Stomach (tissue), 9 donors: ENCODE measurements around the gene PP2D1. TPM values are rescaled to one million over a fixed set of nuclear protein-coding genes. Genes with fewer than 3 reads are reported as not detected.
A peak's percentile ranks its signal among the peaks of the same experiment; 100 is the strongest.

Experiments used
- DNase-seq, 2 donors: peaks; one replicate each; pipeline versions ENCODE4 v3.0.0 to v3.0.0-alpha.2; 2013 to 2019
- H3K27ac ChIP-seq, 5 donors: fragments of 200-600 bp in 4 of 5; sonication (generic) in 4 of 5; one replicate each; pipeline ENCODE4 v1.5.1; 2013 to 2019; ENCODE audit warnings: mild to moderate bottlenecking in 1 of 5, moderate library complexity in 1 of 5
- H3K27me3 ChIP-seq, 3 donors: fragments of 200-600 bp; sonication (generic); one replicate each; pipeline ENCODE4 v1.5.1; 2017 to 2019; ENCODE audit warnings: mixed run types in 1 of 3
- H3K36me3 ChIP-seq, 4 donors: fragments of 200-600 bp; sonication (generic); 1 replicate in 3 of 4; 2 replicates in 1 of 4; pipeline ENCODE4 v1.5.1; 2016 to 2019
- H3K4me1 ChIP-seq, 4 donors: fragments of 200-600 bp; sonication (generic); one replicate each; pipeline ENCODE4 v1.5.1; 2016 to 2019
- H3K4me3 ChIP-seq, 4 donors: fragments of 200-600 bp; sonication (generic) in 3 of 4; one replicate each; pipeline ENCODE4 v1.5.1; 2016 to 2019; ENCODE audit warnings: mild to moderate bottlenecking in 1 of 4
- H3K9me3 ChIP-seq, 4 donors: fragments of 200-600 bp; sonication (generic); one replicate each; pipeline ENCODE4 v1.5.1; 2016 to 2019
- EP300 ChIP-seq: sonication (generic); formaldehyde crosslinking; IDR thresholded peaks from one replicate; pipeline ENCODE4 v1.6.1; 2017; ENCODE audit warnings: antibody characterized with exemption
- POLR2A ChIP-seq, 4 donors: fragments of 450-650 bp; IDR thresholded peaks; one replicate each; pipeline ENCODE4 v1.6.1; 2016; ENCODE audit warnings: antibody characterized with exemption in 4 of 4, control low read depth in 2 of 4, mild to moderate bottlenecking in 1 of 4, moderate library complexity in 1 of 4
- POLR2AphosphoS5 ChIP-seq, 3 donors: sonication (generic); formaldehyde crosslinking; IDR thresholded peaks; one replicate each; pipeline ENCODE4 v1.6.1; 2016; ENCODE audit warnings: antibody characterized with exemption in 3 of 3
- WGBS, 5 donors: extraction: QIAGEN DNeasy Blood & Tissue Kit in 3 of 5; methylation state at CpG; one replicate each; pipeline versions ENCODE4 v1.1.5 to v1.1.7; 2013 to 2018; 5-methylcytosine and 5-hydroxymethylcytosine counted together
- intact Hi-C: fragments of 100-400 bp; cut with DNase I; formaldehyde crosslinking; loops from one replicate; pipeline ENCODE4 v1.15.1; 2023; ENCODE audit warnings: low total_unique reads
- polyA plus RNA-seq, 3 donors: library from polyadenylated mRNA; stranded (reverse); fragments of 200-250 nt; gene quantifications; one replicate each; pipeline ENCODE4 v1.2.3, GENCODE V29; 2013
- total RNA-seq, 5 donors: library from RNA; depleted of rRNA; stranded (reverse); fragments of >200 nt; gene quantifications; one replicate each; pipeline versions ENCODE4 v1.1.0 to v1.2.3, GENCODE V29; 2014 to 2016
- TF ChIP-seq, protein P1 (sequence below), 7 experiments: fragments of 450-650 bp in 4 of 7; fragments of 200-600 bp in 3 of 7; sonication (generic) in 3 of 7; IDR thresholded peaks; one replicate each; pipeline ENCODE4 v1.5.1; 2016 to 2019; ENCODE audit warnings: antibody characterized with exemption in 7 of 7, control low read depth in 2 of 7, mild to moderate bottlenecking in 1 of 7
- donor health status: healthy with polysubstance abuse.
- donor health status: Bipolar disorder and iron deficiency.
- donor health status: healthy.

PP2D1 gene
- total and polyA plus RNA-seq, 8 donors = not detected

DNA sequence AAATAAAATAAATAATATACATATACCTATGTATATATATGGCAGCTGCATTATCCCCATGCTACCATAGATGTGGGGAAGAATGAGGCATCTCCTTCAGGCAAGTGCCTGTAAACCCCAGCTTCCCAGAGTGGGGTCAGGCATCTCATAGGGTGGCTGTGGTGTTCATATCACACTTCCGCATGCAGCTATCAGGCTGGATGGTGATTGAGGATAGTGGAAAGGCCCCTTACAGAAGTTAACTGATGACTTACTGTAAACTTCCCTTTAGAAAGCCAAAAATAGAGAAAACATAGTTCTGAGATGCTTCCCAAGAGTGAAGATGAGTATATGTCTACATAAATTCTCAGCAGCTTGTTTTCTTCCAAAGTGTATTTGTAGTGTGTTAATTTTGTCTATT lies 3.5 kb upstream of the PP2D1 start:
- Histone ChIP-seq H3K4me3 (no peak overlapping the region), H3K9me3 (no peaks in the 10 kb centered on the region), H3K4me1 (no peaks in the 10 kb centered on the region), H3K27ac (no peak overlapping the region), H3K36me3 (no peaks in the 10 kb centered on the region), H3K27me3 (no peaks in the 10 kb centered on the region)
- TF ChIP-seq, protein P1, sequence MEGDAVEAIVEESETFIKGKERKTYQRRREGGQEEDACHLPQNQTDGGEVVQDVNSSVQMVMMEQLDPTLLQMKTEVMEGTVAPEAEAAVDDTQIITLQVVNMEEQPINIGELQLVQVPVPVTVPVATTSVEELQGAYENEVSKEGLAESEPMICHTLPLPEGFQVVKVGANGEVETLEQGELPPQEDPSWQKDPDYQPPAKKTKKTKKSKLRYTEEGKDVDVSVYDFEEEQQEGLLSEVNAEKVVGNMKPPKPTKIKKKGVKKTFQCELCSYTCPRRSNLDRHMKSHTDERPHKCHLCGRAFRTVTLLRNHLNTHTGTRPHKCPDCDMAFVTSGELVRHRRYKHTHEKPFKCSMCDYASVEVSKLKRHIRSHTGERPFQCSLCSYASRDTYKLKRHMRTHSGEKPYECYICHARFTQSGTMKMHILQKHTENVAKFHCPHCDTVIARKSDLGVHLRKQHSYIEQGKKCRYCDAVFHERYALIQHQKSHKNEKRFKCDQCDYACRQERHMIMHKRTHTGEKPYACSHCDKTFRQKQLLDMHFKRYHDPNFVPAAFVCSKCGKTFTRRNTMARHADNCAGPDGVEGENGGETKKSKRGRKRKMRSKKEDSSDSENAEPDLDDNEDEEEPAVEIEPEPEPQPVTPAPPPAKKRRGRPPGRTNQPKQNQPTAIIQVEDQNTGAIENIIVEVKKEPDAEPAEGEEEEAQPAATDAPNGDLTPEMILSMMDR (IDR thresholded peaks at IDR 0.05) = no peak
- TF ChIP-seq POLR2AphosphoS5 (IDR thresholded peaks at IDR 0.05) (no peak), EP300 (no peak), POLR2A (IDR thresholded peaks at IDR 0.05) (no peak)
- WGBS, 5 donors = 88 to 100% (median 92%) methylated on average over 1 of the region's 1 CpG
- intact Hi-C loops = no loop called here
- DNase-seq = peak in 1 of 2 donors; percentile 3

GRCh38 chr3:20013396-20013795 lies 1.3 kb upstream of the PP2D1 start:
- 82 to 96% (median 95%) methylated on average over 1 of the region's 1 CpG for WGBS, 5 donors
- Histone ChIP-seq H3K4me1 (no peaks in the 10 kb centered on the region), H3K9me3 (no peaks in the 10 kb centered on the region), H3K36me3 (no peaks in the 10 kb centered on the region), H3K4me3 (no peak overlapping the region), H3K27ac (no peak overlapping the region), H3K27me3 (no peaks in the 10 kb centered on the region)
- no peak for TF ChIP-seq POLR2AphosphoS5 (IDR thresholded peaks at IDR 0.05)
- TF ChIP-seq, protein P1 (IDR thresholded peaks at IDR 0.05) = no peak
- no peak for TF ChIP-seq POLR2A (IDR thresholded peaks at IDR 0.05)
- no peak for DNase-seq
- intact Hi-C loops = no loop called here

GRCh38 chr3:20008646-20009045 lies 3.4 kb downstream of the PP2D1 start:
- Histone ChIP-seq H3K9me3 (no peaks in the 10 kb centered on the region), H3K36me3 (no peaks in the 10 kb centered on the region), H3K4me1 (no peaks in the 10 kb centered on the region), H3K27ac (no peak overlapping the region), H3K4me3 (no peak overlapping the region), H3K27me3 (no peaks in the 10 kb centered on the region)
- intact Hi-C loops = no loop called here
- TF ChIP-seq POLR2AphosphoS5 (IDR thresholded peaks at IDR 0.05) (no peak), EP300 (no peak), POLR2A (IDR thresholded peaks at IDR 0.05) (no peak)
- TF ChIP-seq, protein P1 (IDR thresholded peaks at IDR 0.05) = no peak
- WGBS, 5 donors = 69 to 80% (median 69%) methylated on average over 2 of the region's 2 CpGs
- DNase-seq = no peak

DNA sequence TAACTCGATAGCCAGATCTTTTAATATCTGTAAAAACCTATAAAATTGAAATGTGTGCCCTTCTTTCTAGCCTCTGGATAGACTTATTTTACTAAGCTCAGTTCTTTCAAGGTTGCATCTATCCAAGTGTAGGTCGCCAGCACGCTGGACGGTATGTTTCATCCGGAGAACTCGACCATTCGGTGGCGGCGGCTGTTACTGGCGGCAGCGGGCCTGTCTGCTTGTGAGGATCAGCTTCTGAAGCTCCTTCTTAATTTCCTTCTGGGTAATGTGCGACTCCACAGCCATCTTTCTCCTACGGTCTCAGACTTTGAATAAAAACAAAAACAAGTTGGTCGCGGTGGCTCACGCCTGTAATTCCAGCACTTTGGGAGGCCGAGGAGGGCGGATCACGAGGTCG lies 4.1 kb downstream of the PP2D1 start:
- no peak overlapping the region for H3K4me3 ChIP-seq
- TF ChIP-seq POLR2A (IDR thresholded peaks at IDR 0.05) (no peak), EP300 (no peak), POLR2AphosphoS5 (IDR thresholded peaks at IDR 0.05) (no peak)
- TF ChIP-seq, protein P1 (IDR thresholded peaks at IDR 0.05) = no peak
- H3K36me3 ChIP-seq = no peaks in the 10 kb centered on the region
- H3K4me1 ChIP-seq = no peaks in the 10 kb centered on the region
- no peaks in the 10 kb centered on the region for H3K27me3 ChIP-seq
- WGBS, 5 donors = 95 to 98% (median 96%) methylated on average over 20 of the region's 20 CpGs
- intact Hi-C loops = no loop called here
- H3K27ac ChIP-seq = no peak overlapping the region
- H3K9me3 ChIP-seq = no peaks in the 10 kb centered on the region
- no peak for DNase-seq
